ENCODE results near the gene GAREM1. TPM values are rescaled to one million over a fixed set of nuclear protein-coding genes. Genes with fewer than 3 reads are reported as not detected.

The GAREM1 gene
- total and polyA plus RNA-seq, 2 of the 8 experiments (the other 6 are each of a cell fraction or from before 2014, with no cell fraction given), result 3.6 to 9.2 TPM

DNA sequence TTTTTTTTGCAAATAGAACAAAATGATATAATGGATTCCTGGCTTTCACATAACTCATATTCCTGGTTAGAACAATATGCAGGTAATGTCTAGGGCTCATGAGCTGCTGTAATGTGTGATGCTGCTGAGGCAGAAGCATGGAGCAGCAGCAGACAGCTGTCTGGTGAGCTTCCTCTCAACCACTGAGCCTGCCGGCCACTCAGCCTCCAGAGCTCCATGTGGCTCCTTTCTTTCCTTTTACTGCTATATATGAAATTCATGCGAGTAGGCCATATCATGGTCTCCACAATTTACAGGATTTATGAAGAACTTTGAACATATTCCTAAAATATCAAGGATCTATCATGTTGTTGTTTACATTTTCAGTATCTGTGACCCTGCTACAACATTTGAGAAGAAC, 159.9 kb downstream of the GAREM1 start:
- Histone ChIP-seq H3K9me3 (ENCODE audit: insufficient read depth in 2 of 2, low read depth in 1 of 2, low read length in 1 of 2) (no peaks in the 10 kb centered on the region), H4K20me1 (replicated peaks in 1 of 2; ENCODE audit: control insufficient read depth in 1 of 2, insufficient read depth in 2 of 2, low read length in 2 of 2) (no peaks in the 10 kb centered on the region), H2BK120ac (replicated peaks; ENCODE audit: low read depth, low read length) (no peak overlapping the region), H2BK20ac (ENCODE audit: low read length) (no peak overlapping the region), H3K14ac (ENCODE audit: insufficient read length) (no peak overlapping the region), H3K18ac (ENCODE audit: extremely low read depth, low read length) (no peak overlapping the region), H3K9ac (replicated peaks in 1 of 4; ENCODE audit: extremely low read depth in 1 of 4, low read depth in 3 of 4, low read length in 3 of 4) (no peak overlapping the region), H3K4me3 (ENCODE audit: extremely low read depth in 1 of 4, insufficient read depth in 2 of 4, low read depth in 3 of 4, low read length in 4 of 4) (no peak overlapping the region), H4K8ac (ENCODE audit: extremely low read depth, insufficient read depth, low read length) (no peak overlapping the region), H3K27me3 (replicated peaks in 1 of 4; ENCODE audit: control insufficient read depth in 3 of 4, extremely low read depth in 1 of 4, insufficient read depth in 3 of 4, low read length in 3 of 4) (no peaks in the 10 kb centered on the region), H3K4me2 (ENCODE audit: insufficient read depth in 1 of 2, low read depth in 2 of 2, low read length in 2 of 2) (no peak overlapping the region), H3K4me1 (replicated peaks in 1 of 4; ENCODE audit: control insufficient read depth in 3 of 4, insufficient read depth in 4 of 4, low read length in 3 of 4) (no peaks in the 10 kb centered on the region), H3K23me2 (ENCODE audit: low read depth, low read length) (no peaks in the 10 kb centered on the region), H3K79me1 (ENCODE audit: low read depth, low read length) (no peaks in the 10 kb centered on the region; the same call in 1 of the 2 replicates), H2BK5ac (ENCODE audit: low read depth, low read length) (no peak overlapping the region), H3K56ac (replicated peaks; ENCODE audit: insufficient read length, low read depth, low read length) (no peak overlapping the region), H3K23ac (ENCODE audit: insufficient read length) (no peak overlapping the region), H4K91ac (replicated peaks; ENCODE audit: insufficient read length, low read length) (no peak overlapping the region), H3K36me3 (ENCODE audit: control insufficient read depth in 2 of 4, insufficient read depth in 4 of 4, low read length in 3 of 4) (no peaks in the 10 kb centered on the region), H3K4ac (replicated peaks; ENCODE audit: insufficient read length, low read depth, low read length) (no peak overlapping the region), H3K79me2 (ENCODE audit: control insufficient read depth in 1 of 2, insufficient read depth in 2 of 2, low read length in 2 of 2) (no peaks in the 10 kb centered on the region), H4K5ac (ENCODE audit: insufficient read length, low read depth, low read length) (no peak overlapping the region), H2BK15ac (ENCODE audit: low read length) (no peak overlapping the region), H2BK12ac (ENCODE audit: low read depth, low read length) (no peak overlapping the region), H2AK5ac (ENCODE audit: low read depth, low read length) (no peak overlapping the region), H2AFZ (ENCODE audit: low read length) (no peak overlapping the region), H3K27ac (ENCODE audit: low read depth, low read length) (no peak overlapping the region)
- ChIA-PET CTCF (ENCODE audit: partially characterized antibody) (interaction anchor here (0.6 to 1.2 kb wide), 4 partner anchors 12 to 1274 kb away, joined by 3 read pairs; no protein-coding TSS in a partner anchor), POLR2A (ENCODE audit: partially characterized antibody) (interaction anchor here (0.9 kb wide), 1 partner anchor 65 kb away, joined by 3 read pairs; no protein-coding TSS in a partner anchor)
- FAIRE-seq (no peak), DNase-seq (ENCODE audit: low read depth in 1 of 2, low spot score in 2 of 2) (no peak)
- 74% methylated on average over 2 of the region's 2 CpGs; no CpG with 5 or more reads in 1 of the 2 experiments for WGBS, 2 experiments (ENCODE audit: extremely low coverage in 1 of 2, insufficient coverage in 1 of 2, insufficient read length in 1 of 2, insufficient replicate concordance in 2 of 2, low coverage in 1 of 2, low lambda C conversion rate in 2 of 2, missing lambda C conversion rate in 1 of 2)
- TF ChIP-seq CTBP2 (IDR thresholded peaks at IDR 0.05; ENCODE audit: borderline replicate concordance, insufficient read depth, insufficient read length, low read length) (no peak), SAP30 (IDR thresholded peaks at IDR 0.05; ENCODE audit: insufficient read depth, insufficient replicate concordance, low read length) (no peak)

Measured in H1 (cell line).